Activated naive CD8-positive, alpha-beta T cell treated with anti-CD3 and anti-CD28 coated beads, Interleukin-2, amount 10 ng/mL, durations not matched to agents 7 days and 5 days (primary cell): ENCODE measurements around the gene KAZN. TPM values are rescaled to one million over a fixed set of nuclear protein-coding genes. Genes with fewer than 3 reads are reported as not detected.

ENCODE experiments used
- ATAC-seq: fragments of 150-1000 bp; cut with Tn5 transposase; one replicate; pipeline ENCODE4 v1.10.0; 2021; ENCODE audit warnings: low read depth, moderate library complexity
- POLR2A ChIA-PET: fragments of 350-600 bp; sonication (Branson Sonifier 250); formaldehyde crosslinking; loops from one replicate; lab custom pipeline; 2021; ENCODE audit warnings: antibody characterized with exemption; lab: Charles Lee
- DNase-seq: peaks from one replicate; pipeline ENCODE4 v3.0.0; 2021
- H3K27ac Mint-ChIP-seq: one replicate; pipeline ENCODE4 v1.8.0; 2022; ENCODE audit warnings: mild to moderate bottlenecking, mixed read lengths
- H3K27me3 Mint-ChIP-seq: one replicate; pipeline ENCODE4 v1.8.0; 2022; ENCODE audit warnings: mild to moderate bottlenecking, moderate library complexity, mixed read lengths
- H3K36me3 Mint-ChIP-seq: one replicate; pipeline ENCODE4 v1.8.0; 2021; ENCODE audit warnings: mild to moderate bottlenecking, mixed read lengths
- H3K4me1 Mint-ChIP-seq: one replicate; pipeline ENCODE4 v1.8.0; 2021; ENCODE audit warnings: mixed read lengths
- H3K4me3 Mint-ChIP-seq: one replicate; pipeline ENCODE4 v1.8.0; 2022; ENCODE audit warnings: mild to moderate bottlenecking, moderate library complexity, mixed read lengths
- H3K9me3 Mint-ChIP-seq: one replicate; pipeline ENCODE4 v1.8.0; 2021; ENCODE audit warnings: mixed read lengths
- total RNA-seq, 2 experiments: library from RNA; stranded (reverse); gene quantifications; one replicate each; pipeline ENCODE4 v1.2.3, GENCODE V29; 2021

KAZN gene
- total RNA-seq, 2 experiments from 2014 or later = 0.91 to 1.4 TPM

GRCh38 chr1:15158506-15159165, 560.2 kb downstream of the KAZN start:
- Mint-ChIP-seq H3K27me3 (peaks cover 32% of the 10 kb centered on the region), H3K4me3 (no peak overlapping the region), H3K9me3 (no peaks in the 10 kb centered on the region), H3K27ac (no peak overlapping the region), H3K36me3 (no peaks in the 10 kb centered on the region), H3K4me1 (peaks cover 27% of the 10 kb centered on the region)
- DNase-seq (no peak), ATAC-seq (no peak)
- POLR2A ChIA-PET = interaction anchor here (1.4 kb wide), 1 partner anchor 13 kb away, joined by 3 read pairs; no protein-coding TSS in a partner anchor

GRCh38 chr1:15159166-15159555, 560.7 kb downstream of the KAZN start:
- POLR2A ChIA-PET = no interaction called here
- Mint-ChIP-seq H3K27me3 (peaks cover 31% of the 10 kb centered on the region), H3K4me1 (peaks cover 27% of the 10 kb centered on the region), H3K9me3 (no peaks in the 10 kb centered on the region), H3K36me3 (no peaks in the 10 kb centered on the region), H3K27ac (no peak overlapping the region), H3K4me3 (no peak overlapping the region)
- no peak for DNase-seq
- no peak for ATAC-seq

GRCh38 chr1:15160626-15161025, 562.1 kb downstream of the KAZN start:
- no peaks in the 10 kb centered on the region for H3K9me3 Mint-ChIP-seq
- POLR2A ChIA-PET = no interaction called here
- DNase-seq = no peak
- ATAC-seq = no peak
- H3K4me1 Mint-ChIP-seq = peaks cover 20% of the 10 kb centered on the region
- no peak overlapping the region for H3K27ac Mint-ChIP-seq
- no peaks in the 10 kb centered on the region for H3K36me3 Mint-ChIP-seq
- H3K4me3 Mint-ChIP-seq = no peak overlapping the region
- H3K27me3 Mint-ChIP-seq = peaks cover 21% of the 10 kb centered on the region

GRCh38 chr1:15167386-15167785, 568.9 kb downstream of the KAZN start:
- H3K4me3 Mint-ChIP-seq = no peak overlapping the region
- ATAC-seq (no peak), DNase-seq (no peak)
- no peak overlapping the region for H3K27ac Mint-ChIP-seq
- H3K27me3 Mint-ChIP-seq = peaks cover 21% of the 10 kb centered on the region
- POLR2A ChIA-PET = interaction anchor here (0.7 kb wide), 1 partner anchor 132 kb away, joined by 3 read pairs; no protein-coding TSS in a partner anchor
- no peaks in the 10 kb centered on the region for H3K4me1 Mint-ChIP-seq
- no peaks in the 10 kb centered on the region for H3K9me3 Mint-ChIP-seq
- H3K36me3 Mint-ChIP-seq = no peaks in the 10 kb centered on the region
